ENCODE results near the gene BST1.

BST1 gene

DNA sequence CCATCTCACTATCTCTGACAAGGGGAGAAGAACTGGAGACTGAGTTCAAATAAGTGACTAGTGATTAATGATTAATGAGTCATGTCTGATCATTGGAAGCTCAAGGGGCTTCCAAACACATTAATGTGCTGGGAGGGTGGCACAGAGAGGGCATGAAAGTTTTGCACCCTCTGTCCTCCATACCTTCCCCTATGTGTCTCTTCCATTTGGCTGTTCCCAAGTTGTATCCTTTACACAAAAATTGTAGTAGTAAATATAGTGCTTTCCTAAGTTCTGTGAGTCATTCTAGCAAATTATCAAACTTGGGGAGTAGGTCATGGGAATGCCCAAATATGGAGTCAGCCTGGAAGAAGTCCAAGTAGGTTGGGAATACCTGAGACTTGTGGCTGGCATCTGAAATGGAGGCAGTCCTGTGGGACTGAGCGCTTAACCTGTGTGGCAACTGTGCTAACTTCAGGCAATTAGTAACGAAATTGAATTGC, 25.3 kb upstream of the BST1 start:
- no peak for DNase-seq

DNA sequence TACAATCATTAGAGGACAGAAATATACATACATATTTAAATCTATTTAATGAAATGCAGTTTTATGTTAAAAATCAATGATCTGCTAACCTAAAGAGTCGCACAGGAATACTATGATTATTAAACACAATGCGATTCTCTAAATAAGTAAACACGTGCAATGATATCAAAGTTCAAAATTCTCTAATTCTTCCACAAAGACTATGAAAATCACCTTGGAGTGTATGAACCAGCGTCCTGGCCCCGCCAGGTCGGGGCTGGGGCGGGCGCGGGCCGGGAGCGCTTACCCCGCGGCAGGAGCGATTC, 21.8 kb upstream of the BST1 start:
- no peak for DNase-seq

DNA sequence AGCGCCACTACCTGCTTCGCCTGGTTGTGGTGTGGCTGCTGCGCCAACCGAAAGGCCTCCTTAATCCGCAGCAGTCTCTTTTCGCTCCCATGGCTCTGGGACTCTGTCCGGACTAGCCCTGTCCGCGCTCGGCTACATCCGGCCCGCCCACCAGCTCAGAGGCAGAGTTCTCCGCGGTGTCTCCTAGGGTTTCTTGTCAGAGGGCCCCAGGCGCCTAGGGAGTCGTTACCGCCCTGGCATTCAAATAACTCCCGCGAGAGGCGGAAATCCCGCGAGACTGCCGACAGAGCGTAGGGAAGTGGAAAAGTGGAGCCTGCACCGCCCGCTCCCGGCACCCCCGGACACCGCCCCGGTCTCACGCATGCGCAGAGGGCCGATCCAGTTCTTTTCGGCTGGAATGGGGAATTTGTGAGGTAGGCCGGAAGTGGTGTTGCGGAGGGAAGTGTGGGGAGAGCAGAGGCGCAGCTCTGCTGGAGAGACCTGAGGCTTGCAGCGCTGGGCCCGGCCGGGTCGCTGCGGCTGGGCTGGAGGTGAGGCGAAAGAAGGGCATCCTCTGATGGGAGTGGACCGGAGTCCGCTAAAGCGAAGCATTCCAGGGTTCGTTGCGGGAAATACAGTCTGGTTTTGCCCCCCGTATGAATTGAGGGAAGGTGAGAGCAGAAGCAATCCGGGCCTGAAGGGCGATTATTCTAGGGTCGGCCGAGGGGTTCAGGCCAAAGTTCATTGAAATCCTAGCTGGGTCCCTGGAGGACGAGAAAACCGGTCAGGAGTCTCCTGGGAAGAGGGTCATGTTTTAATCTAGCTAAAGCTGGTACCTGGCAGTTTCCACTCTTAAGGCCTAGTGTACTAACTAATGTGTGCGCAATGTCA, 21.3 kb upstream of the BST1 start, which contains the start of gene FAM200B:
FAM200B (plus strand) TSS at position 456 of the 870 bp plus-strand sequence. CDS start 5,151 bp downstream, outside the sequence.
- DNase-seq: peak; percentile 98

DNA sequence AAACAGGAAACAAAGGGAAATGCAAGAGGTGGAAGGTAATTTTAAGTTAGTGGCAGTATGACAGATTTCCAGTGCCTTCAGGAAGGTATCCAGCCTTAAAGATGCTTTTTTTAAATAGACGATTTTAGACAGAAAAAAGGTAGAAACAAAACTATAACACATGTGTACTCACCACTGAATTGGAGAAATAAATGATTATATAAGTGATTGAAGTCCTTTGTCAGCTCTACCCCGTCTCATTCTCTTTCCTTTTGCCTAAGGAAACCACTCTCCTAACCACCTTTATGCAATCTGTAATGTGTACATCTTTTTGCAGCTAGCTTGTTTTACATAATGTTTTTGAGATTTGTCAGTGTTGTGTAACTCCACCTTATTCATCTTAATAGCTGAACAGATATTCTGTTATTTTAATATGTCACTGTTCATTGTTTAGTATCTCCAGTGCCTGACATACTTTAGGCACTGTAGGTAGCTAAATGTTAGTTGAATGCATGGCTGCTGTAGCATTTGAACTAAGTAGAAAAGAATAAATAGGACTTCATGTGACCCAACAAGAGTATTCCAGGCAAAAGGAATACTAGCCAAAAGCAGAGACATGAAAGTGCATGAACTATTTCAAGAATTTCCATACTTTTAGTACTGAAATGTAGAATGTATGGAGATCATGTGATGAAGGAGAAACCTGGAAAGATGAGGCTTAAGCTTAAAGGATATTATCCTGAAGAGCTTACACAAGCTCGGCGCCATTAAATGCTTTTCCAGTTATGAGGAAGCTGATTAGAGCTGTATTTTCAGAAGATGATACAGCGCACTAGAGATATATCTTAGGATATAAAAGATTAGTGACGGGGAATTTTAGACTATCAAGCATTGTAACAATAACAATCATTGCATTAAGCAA, 20.4 kb upstream of the BST1 start:
- DNase-seq: peak; percentile 12

DNA sequence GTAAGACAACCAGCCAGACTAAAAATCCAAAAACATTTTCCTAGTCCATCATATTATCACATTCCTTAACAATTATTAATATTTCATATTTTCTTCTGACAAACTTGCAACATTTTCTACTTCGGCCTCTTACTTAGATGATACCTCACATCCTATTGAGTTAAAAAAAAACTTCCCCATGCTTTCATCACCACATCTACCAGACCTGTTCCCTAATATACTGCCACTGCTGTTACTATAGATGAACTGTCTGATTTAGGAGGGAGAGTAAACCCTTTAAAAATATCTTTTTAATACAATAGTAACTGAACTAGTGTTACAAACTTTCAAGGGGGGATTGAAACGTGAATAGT, 19.7 kb upstream of the BST1 start:
- DNase-seq: no peak

DNA sequence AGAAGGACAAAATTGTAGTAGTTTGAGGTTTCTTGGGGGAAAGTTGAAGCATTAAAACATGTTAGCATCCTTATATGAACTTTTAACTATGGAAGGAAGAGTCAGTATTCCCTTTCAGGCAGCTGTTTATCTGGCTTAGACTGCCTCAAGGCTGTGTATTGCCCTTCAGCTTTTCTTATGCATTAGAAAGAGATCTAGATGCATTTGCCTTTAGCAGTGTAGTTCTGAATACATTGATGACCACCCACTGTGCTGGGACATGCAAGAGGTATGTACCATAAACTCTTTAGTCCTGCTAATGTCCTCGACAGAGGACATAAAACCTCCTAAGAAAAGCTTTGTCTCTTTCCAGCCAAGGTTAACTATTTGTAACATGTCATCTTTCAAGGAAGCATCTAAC, 18.4 kb upstream of the BST1 start:
- no peak for DNase-seq

DNA sequence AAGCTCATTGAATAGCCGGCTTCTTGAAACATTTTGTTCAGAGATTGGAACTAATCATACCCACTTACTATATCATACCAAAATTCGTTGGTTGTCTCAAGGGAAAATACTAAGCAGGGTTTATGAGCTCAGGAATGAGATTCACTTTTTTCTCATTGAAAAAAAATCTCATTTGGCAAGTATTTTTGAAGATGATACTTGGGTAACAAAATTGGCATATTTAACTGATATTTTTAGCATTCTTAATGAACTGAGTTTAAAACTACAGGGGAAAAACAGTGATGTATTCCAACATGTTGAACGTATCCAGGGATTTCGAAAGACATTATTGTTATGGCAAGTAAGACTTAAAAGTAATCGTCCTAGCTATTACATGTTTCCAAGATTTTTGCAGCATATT, 14.8 kb upstream of the BST1 start:
- DNase-seq: no peak

DNA sequence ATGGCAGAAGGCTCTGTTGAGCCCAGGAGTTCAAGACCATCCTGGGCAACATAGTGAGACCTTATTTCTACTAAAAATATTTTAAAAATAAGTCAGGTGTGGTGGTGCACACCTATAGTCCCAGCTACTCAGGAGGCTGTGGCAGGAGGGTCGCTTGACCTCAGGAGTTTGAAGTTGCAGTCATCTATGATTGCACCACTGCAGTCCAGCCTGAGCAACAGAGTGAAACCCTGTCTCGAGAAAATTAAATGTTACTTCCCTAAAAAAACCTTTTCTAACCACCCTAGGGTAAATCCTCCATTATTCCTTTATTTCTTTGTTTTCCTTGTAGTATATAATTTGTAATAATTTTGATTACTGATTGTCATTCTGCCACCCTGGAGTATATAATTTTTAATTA, 13.3 kb upstream of the BST1 start:
- DNase-seq: no peak

DNA sequence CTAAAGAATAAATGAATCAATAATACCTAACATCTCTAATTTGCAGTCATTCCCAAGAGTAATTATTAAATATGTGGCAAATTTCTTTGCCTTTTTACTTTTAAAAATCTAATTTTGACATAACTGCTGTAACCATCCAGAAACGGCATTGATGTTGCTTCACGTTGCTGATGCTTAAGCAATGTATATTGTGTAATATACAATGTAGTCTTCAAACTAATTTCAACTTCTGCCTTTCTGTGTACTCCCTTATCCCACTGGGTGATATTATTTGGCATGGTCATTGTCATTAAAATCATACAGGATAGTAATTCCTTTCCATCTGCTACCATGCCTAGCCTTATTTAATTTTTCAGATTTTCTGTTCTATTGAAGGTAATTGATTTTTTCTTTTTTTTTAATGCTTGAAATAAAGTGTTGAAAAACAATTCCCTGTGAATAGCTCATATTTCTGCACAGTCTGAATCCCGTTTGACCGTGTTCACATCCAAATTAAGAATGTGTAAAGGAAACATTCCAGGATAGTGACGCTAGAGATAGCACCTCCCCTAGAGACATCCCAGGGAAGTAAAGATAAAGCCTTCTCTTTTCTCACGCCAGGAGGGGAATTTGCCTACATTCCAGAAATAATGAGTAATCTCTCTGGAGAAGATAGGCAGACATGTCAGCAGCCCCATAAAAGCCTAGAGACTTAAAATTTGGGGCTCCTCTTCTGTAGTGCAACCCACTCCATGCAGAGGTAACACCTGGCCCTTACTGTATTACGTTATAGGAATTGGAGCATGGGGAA, 12.7 kb upstream of the BST1 start:
- no peak for DNase-seq

DNA sequence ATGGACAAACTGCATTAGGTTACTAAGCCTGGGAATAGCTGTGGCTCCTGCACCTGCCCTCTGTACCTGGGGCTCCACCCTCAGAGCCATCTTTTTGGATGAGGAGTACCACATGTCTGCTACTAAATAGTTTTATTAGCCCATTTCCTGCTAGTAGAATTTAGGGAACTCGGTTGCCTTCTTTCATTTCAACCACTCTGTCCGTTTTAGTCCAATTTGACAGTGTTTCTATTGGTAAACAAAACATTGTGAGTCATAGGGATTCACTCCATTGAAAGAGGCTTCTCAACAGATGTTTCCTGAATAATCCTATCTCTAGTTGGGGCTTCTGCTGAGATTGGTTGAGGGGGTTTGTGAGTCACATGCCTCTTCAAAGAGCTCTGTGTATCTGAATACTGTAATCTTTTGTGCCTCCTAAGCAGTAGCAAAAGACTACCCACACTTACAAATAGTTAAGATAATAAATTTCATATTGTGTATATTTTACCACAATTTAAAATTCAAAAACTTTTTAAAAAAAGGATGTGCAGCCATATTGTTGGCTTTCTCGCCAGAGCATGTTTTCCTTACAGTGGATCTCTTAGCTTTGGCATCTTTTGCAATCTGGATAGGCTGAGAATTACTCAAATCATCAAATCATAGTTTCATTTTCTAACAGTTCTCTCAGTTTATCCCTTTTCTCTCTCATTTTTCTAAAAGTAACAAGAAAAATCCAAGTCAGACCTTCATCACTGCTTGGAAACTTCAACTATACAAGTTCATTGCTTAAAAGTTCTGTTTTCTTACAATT, 11.3 kb upstream of the BST1 start:
- DNase-seq: no peak

DNA sequence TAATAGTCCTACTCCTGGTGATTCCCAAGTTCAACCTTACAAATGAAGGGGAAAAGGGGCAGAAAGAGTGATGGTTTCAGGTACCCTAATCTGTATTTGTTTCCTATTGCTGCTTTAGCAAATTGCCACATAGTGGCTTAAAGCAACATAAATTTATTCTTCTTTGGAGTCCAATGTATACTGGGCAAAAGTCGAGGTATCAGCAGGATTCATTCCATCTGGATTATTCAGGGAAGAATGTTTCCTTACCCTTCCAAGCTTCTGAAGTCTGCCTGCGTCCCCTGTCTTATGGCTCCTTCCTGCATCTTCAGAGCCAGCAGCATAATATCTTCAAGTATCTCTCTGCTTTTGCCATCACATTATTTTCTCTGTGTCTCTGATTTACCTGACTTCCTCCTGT, 10.3 kb upstream of the BST1 start:
- DNase-seq: no peak

DNA sequence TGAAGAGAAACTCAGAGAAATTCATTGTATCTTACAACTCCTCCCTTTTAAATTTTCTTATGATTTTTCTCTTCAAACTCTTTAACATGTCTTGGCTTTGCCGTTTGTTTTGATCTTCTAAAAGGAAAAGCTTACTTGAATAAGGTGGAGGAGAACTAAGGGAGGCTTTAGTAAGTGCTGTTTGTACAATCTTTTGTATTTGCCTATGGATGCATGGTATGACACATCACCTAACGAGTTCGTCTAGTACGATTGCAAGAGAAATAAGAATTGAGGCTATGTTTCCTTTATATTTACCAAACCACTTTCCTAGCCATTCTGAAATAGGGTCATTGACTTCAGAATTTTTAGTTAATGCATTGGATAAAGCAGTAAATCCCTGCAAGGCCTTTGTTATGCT, 8.4 kb upstream of the BST1 start:
- no peak for DNase-seq

DNA sequence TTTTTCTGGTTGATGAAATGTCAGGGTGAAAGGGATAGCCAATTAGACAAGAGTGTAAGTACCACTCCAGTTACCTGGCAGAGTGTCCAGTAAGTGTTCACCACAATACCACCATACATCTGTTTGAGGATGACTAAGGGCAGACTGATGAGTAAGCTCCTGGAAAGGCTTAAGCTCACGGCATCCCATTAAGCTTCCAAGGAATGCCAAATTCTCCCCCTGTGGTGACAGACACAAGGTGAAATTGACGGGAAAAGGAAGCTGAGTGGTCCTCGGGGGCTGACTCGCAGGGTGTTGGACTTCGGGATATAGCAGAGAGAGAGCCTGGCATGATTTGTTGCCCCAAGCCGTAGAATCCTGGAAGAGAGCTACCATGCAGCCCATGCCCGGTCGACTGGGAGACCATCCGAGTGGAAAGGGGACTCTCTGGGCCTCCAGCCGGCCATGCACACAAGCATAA, 7.6 kb upstream of the BST1 start:
- DNase-seq: no peak

DNA sequence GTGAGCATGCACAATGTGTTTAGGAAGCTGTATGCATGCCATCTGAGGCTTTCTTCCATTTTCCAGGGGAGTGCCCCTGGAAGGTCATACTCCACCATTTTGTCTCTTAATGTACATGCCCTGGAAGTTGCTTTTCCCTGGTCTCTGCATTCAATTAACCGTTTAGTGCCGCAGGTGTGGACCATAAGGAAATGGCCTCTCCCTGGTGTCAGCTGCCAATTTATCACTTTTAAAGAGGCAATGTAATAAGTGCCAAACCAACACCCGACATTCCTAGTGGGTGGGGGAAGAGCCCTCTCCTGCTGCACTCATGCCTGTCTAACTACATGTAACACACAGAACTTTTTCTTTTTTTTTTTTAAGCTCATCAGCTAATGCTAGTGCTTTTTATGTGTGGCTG, 7.1 kb upstream of the BST1 start:
- DNase-seq: no peak

DNA sequence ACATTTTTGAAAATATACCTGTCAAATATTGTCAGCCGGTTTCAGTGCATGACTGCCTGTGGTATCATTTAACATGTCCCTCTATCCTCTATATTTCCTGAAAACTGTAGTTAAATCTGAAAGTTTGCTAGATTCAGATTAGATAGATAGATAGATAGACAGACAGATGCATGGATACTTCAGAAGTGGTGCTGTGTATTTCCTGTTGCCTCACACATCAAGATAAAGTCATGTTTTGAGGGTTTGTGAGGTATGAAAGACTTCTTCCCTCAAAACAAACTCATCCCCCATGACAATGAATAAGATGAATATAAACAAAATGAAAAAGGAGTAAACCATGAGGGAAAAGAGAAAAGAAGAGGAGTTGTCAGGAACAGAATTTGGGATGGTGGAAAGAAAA, 6.0 kb upstream of the BST1 start:
- no peak for DNase-seq

DNA sequence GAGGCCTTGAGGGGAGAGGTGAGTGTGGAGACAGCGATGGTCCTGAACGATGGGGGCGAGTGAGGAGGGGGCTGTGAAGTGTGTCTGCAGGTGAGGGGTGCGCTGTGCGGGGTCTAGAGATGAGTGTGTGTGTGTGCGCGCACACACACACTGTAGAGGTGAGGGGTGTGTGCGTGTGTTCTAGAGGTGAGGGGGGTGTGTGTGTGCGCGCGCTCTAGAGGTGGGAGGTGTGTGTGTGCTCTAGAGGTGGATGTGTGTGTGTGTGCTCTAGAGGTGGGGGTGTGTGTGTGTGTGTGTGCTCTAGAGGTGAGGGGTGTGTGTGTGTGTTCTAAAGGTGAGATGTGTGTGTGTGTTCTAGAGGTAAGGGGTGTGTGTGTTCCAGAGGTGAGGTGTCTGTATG, 574 bp downstream of the BST1 start:
- no peak for DNase-seq

DNA sequence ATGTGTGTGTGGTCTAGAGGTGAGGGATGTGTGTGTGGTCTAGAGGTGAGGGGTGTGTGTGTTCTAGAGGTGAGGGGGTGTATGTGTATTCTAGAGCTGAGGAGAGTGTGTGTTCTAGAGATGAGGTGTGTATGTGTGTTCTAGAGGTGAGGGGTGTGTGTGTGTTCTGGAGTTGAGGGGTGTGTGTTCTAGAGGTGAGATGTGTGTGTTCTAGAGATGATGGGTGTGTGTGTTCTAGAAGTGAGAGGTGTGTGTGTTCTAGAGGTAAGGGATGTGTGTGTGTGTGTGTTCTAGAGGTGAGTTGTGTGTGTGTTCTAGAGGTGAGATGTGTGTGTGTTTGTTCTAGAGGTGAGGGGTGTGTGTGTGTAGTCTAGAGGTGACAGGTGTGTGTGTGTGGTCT, 1.3 kb downstream of the BST1 start:
- DNase-seq: no peak

DNA sequence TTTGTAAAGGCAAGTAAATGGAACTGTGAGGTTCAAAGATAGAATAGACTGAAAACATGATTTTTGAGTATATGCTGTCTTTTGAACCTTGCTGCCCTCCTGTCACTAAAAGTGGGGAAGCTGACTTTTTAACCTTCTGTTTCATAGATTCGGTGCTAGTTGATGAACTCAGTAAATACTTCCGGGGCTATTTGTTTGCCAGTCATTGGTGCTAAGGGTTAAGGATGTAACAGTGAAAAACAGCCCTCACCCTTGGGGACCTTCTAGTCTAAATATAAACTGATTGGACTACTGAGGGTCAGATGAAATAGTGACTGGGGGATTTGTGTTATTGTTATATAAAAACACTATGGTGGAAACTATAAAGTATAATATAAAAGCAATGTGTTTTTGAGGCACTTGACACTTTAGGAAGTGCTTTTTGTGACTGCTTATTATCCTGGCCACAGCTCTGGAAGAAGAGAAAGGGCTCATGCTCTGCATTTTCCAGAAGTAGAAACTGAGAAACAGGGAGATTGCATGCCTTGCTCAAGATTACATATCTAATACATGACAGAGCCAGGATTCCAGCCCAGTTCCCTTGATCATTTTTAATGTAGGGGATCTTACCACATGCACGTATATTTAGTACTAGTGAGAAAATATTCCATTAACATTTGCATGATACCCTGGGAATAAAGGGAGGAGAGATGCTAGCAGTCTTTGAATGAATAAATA, 3.9 kb downstream of the BST1 start:
- no peak for DNase-seq

DNA sequence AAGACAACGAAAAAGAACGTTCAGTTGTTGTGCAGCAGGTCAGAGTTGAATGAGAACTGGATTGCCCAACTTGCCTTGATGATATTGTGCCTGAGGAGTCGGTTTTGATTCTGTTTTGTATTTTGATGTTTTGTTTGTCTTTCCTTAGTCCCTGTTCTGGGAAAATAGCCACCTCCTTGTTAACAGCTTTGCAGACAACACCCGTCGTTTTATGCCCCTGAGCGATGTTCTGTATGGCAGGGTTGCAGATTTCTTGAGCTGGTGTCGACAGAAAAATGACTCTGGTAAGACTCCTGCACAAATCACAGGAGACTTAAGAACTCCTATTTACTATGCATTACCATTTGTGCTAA, 4.5 kb downstream of the BST1 start:
- no peak for DNase-seq

DNA sequence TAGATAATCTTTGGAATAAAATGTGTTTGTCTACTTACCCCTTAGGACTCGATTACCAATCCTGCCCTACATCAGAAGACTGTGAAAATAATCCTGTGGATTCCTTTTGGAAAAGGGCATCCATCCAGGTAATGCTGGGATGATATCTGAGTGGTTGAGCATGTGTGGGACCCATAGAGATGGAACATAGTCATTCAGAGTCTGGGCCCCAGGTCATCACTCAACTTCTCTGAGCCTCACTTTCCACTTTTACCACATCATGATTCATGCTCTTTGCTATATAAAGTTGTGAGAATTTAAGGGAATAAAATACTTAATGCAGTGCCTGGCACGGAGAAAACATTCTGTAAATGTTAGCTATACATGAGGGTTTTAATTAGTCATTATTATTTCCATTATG, 8.9 kb downstream of the BST1 start:
- no peak for DNase-seq

DNA sequence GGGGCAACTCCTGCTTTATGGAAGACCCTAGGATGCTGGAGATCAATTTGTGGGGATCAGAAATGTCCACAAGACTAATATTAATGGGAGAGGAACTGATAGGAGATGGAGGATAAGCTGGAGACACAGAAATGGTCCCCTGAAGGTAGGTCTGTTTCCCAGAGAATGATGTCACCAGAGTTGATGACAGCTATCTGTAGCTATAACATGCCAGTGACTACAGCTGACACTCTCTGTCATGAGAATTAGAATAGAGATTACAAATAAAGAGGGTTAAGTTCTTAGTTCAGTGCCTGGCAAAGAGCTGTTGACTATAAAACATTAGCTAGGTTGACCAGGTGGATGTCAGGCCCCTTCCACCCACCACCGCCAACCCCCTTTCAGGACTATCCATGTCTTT, 9.3 kb downstream of the BST1 start:
- no peak for DNase-seq

DNA sequence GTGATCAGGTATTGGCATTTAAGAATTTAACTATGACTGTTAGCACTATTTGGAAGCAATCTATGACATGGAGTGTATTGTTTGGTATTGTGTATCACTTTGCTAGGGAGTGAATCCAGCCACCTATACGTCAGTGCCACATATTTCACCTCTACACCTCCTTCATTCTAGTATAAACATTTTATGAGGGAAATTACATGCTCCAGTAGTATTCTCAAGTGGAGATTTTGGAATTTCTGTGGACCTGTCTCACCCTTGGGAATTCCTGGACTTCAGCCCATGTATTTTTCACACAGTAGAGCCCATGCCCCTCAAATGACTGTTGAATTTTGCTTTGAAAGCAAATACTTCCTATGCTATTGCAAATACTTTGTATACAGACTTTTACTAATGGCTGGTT, 11.3 kb downstream of the BST1 start:
- no peak for DNase-seq
